Measurements from ENCODE around the gene NAPSA. TPM values are rescaled to one million over a fixed set of nuclear protein-coding genes. Genes with fewer than 3 reads are reported as not detected.
"Not testable (repeated sequence)": the region's sequence is repeated elsewhere in the genome, so short reads cannot be mapped to it uniquely, and the experiment has no call there.

Gene NAPSA
- total RNA-seq, 1 donor from 2014 or later, result 1.3 TPM

- H3K27me3 Mint-ChIP-seq (ENCODE audit: unreplicated experiment), result no peaks in the 10 kb centered on the region
- no peak overlapping the region for H3K4me3 Mint-ChIP-seq (ENCODE audit: unreplicated experiment)
Measured at GRCh38 chr19:50352242-50352641, 13.2 kb downstream of the NAPSA start.

GRCh38 chr19:50349277-50350057 is 16.0 kb downstream of the NAPSA start:
- Mint-ChIP-seq H3K27ac (ENCODE audit: unreplicated experiment) (no peak overlapping the region), H3K27me3 (ENCODE audit: unreplicated experiment) (no peaks in the 10 kb centered on the region), H3K4me1 (ENCODE audit: unreplicated experiment) (no peaks in the 10 kb centered on the region), H3K9me3 (ENCODE audit: unreplicated experiment) (peaks cover 4% of the 10 kb centered on the region), H3K36me3 (ENCODE audit: unreplicated experiment) (no peaks in the 10 kb centered on the region), H3K4me3 (ENCODE audit: unreplicated experiment) (no peak overlapping the region)
- no peak for DNase-seq (ENCODE audit: extremely low spot score, unreplicated experiment)
- no peak for TF ChIP-seq CTCF (IDR thresholded peaks at IDR 0.05)

More at GRCh38 chr19:50352242-50352641, 13.2 kb downstream of the NAPSA start:
- no peaks in the 10 kb centered on the region for H3K36me3 Mint-ChIP-seq (ENCODE audit: unreplicated experiment)
- DNase-seq (ENCODE audit: extremely low spot score, unreplicated experiment), result no peak
- no peak for TF ChIP-seq CTCF (IDR thresholded peaks at IDR 0.05)
- no peak overlapping the region for H3K27ac Mint-ChIP-seq (ENCODE audit: unreplicated experiment)
- no peaks in the 10 kb centered on the region for H3K4me1 Mint-ChIP-seq (ENCODE audit: unreplicated experiment)
- no peaks in the 10 kb centered on the region for H3K9me3 Mint-ChIP-seq (ENCODE audit: unreplicated experiment)

- DNase-seq (ENCODE audit: extremely low spot score, unreplicated experiment); H3K27me3 Mint-ChIP-seq (ENCODE audit: unreplicated experiment); H3K36me3 Mint-ChIP-seq (ENCODE audit: unreplicated experiment); H3K4me1 Mint-ChIP-seq (ENCODE audit: unreplicated experiment); H3K9me3 Mint-ChIP-seq (ENCODE audit: unreplicated experiment); H3K4me3 Mint-ChIP-seq (ENCODE audit: unreplicated experiment); H3K27ac Mint-ChIP-seq (ENCODE audit: unreplicated experiment): not testable (repeated sequence)
Measured at GRCh38 chr19:50347089-50347581, 18.3 kb downstream of the NAPSA start.

- H3K4me1 Mint-ChIP-seq (ENCODE audit: unreplicated experiment), result no peaks in the 10 kb centered on the region
- H3K9me3 Mint-ChIP-seq (ENCODE audit: unreplicated experiment), result peaks cover 11% of the 10 kb centered on the region
- TF ChIP-seq CTCF (IDR thresholded peaks at IDR 0.05), result no peak
- H3K36me3 Mint-ChIP-seq (ENCODE audit: unreplicated experiment), result no peaks in the 10 kb centered on the region
- no peak for DNase-seq (ENCODE audit: extremely low spot score, unreplicated experiment)
- no peak overlapping the region for H3K4me3 Mint-ChIP-seq (ENCODE audit: unreplicated experiment)
- H3K27me3 Mint-ChIP-seq (ENCODE audit: unreplicated experiment), result no peaks in the 10 kb centered on the region
- H3K27ac Mint-ChIP-seq (ENCODE audit: unreplicated experiment), result no peak overlapping the region
Measured at GRCh38 chr19:50344661-50345318, 20.6 kb downstream of the NAPSA start.

GRCh38 chr19:50341091-50341564 is 24.3 kb downstream of the NAPSA start:
- no peak for DNase-seq (ENCODE audit: extremely low spot score, unreplicated experiment)
- Mint-ChIP-seq H3K4me3 (ENCODE audit: unreplicated experiment) (no peak overlapping the region), H3K27me3 (ENCODE audit: unreplicated experiment) (no peaks in the 10 kb centered on the region), H3K9me3 (ENCODE audit: unreplicated experiment) (peaks cover 14% of the 10 kb centered on the region), H3K4me1 (ENCODE audit: unreplicated experiment) (no peaks in the 10 kb centered on the region), H3K27ac (ENCODE audit: unreplicated experiment) (no peak overlapping the region), H3K36me3 (ENCODE audit: unreplicated experiment) (no peaks in the 10 kb centered on the region)
- TF ChIP-seq CTCF (IDR thresholded peaks at IDR 0.05), result no peak
